AML-193 (cell line): Measurements from ENCODE around the gene TMEM218.

Experiments
- DNase-seq, 2 experiments: peaks; one replicate each; lab custom pipeline; 2025; lab: John Stamatoyannopoulos, UW

Gene TMEM218

GRCh38 chr11:125129316-125129993, 18.0 kb upstream of the TMEM218 start:
- DNase-seq = no peak

DNA sequence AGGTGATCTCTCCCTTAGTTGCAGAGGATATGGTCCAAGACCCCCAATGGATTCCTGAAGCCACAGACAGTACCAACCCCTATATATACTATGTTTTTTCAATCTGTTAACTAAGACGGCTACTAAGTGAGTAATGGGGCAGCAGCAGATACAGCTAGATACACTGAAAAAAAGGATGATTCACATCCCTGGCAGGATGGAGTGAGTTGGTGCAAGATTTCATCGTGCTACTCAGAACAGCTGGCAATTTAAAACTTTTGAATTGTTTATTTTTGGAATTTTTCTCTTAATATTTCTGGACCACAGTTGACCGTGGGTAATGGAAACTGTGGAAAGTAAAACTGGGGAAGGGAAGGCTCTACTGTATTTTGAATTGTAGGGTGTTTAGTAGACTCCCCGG, 17.0 kb upstream of the TMEM218 start:
- no peak for DNase-seq

- peak in 1 of 2 experiments; percentile 29 for DNase-seq
Observed at GRCh38 chr11:125124618-125124992, 13.2 kb upstream of the TMEM218 start.

- peak; percentile 85 to 90 for DNase-seq
Observed at GRCh38 chr11:125123947-125124617, 12.7 kb upstream of the TMEM218 start.

GRCh38 chr11:125123194-125123946, 11.9 kb upstream of the TMEM218 start:
- DNase-seq = no peak

GRCh38 chr11:125117429-125117828, 6.0 kb upstream of the TMEM218 start:
- no peak for DNase-seq

DNA sequence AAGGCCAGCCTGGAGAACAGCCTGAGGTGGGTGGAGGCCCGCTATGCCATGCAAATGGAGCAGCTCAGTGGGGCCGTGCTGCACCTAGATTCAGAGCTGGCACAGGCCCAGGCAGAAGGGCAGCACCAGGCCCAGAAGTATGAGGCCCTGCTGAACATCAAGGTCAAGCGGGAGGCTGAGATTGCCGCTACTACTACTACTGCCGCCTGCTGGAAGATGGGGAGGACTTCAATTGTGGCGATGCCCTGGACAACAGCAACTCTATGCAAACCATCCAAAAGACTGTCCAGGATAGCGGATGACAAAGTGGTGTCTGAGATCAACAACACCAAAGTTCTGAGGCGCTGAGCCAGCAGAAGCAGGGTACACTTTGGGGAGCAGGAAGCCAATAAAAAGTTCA, 3.1 kb upstream of the TMEM218 start:
- peak in 1 of 2 experiments; percentile 2 for DNase-seq

DNA sequence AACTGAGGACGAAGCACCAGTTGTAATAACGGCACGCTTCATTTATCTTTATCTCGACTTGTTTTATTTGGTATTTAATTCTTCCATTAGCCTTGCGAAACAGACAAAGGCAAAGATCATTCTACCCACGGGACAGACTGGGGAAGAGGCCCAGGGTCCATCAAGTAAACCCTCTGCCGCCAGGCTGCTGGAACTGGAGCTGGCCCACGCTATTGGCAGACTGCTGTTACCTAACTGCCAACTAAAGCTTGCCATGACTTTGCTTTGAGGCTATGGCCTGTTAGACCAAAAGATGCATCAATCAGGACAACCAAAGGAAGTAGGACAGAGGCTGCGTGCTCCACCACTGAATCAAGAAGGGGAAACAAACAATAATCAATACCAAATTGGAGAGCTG, 780 bp upstream of the TMEM218 start:
- no peak for DNase-seq

DNA sequence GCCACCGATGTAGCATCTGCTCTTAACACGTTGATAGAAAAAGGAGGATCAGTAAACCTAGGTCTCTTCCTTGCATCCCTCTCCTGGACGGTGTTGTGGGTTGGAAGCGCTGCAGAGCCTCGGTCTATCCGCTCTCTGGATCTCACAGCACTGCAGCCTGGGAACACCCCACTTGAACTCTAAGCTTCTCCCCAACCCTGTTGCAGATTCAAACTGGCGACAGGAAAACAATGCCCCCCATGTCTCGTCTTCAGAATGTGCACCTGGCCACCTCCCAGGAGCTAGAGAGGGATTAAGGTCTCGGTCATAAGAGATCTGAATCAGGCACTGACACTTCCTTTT, 454 bp downstream of the TMEM218 start:
- no peak for DNase-seq

GRCh38 chr11:125110506-125110905, 920 bp downstream of the TMEM218 start:
- no peak for DNase-seq

- no peak for DNase-seq
Observed at GRCh38 chr11:125108469-125108868, 3.0 kb downstream of the TMEM218 start.

- peak in 1 of 2 experiments; percentile 9 for DNase-seq
Observed at GRCh38 chr11:125105926-125106325, 5.5 kb downstream of the TMEM218 start.

DNA sequence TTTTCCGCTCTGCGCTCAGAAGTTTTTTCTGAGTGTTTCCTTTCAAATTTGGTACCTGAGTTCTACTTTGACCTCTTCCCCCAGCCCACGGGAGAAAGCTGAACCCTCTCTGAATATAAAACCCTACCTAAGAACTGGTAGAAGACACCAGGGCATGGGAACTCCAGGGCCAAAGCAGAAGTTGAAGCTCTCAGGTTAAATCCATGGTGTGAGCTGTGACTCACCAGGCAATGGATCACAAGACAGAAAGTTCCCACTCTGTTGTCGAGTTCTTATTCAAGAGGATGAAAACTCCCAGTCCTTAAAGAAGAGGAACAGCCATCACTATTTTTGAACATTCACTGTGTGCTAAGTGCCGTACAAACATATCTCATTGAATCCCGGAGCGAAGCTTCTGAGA, 8.9 kb downstream of the TMEM218 start:
- DNase-seq = no peak

GRCh38 chr11:125102025-125102424, 9.4 kb downstream of the TMEM218 start:
- no peak for DNase-seq

GRCh38 chr11:125101596-125101995, 9.8 kb downstream of the TMEM218 start:
- no peak for DNase-seq

DNA sequence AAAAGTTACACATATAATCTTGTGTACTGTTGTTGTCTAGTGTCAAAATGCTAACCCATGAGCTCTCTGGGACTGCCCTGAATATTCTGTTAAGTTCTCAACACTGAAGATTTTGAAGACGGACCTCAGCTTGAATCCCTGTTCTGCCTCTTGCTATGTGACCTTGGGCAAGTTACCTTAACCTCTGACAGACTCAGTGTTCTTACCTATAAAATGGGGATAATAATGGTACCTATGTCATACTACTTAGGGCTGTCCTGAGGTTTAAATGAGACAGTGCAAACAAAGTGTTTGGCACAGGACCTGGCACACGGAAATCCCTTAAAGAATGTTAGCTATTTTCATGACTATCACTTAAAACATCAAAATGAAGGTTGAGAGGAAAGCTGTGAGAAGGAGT, 11.3 kb downstream of the TMEM218 start:
- DNase-seq = no peak

DNA sequence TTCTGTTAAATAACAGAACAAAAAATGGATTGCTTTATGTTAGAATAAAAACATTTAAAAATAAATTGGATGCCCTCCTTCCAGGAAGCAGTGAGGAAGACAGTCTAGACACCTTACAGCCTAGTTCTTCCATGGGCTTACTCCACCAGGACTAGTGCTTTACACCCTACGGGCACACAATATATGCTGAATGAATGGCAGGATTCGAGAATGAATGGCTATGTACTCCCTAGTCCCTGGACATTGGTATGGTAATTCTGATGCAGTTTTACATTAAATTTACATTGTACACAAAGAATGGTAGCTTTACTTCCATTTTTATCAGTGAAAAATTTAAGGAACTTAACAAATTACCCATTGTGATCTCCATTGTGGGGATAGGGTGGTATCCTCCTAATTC, 16.7 kb downstream of the TMEM218 start:
- DNase-seq = no peak

DNA sequence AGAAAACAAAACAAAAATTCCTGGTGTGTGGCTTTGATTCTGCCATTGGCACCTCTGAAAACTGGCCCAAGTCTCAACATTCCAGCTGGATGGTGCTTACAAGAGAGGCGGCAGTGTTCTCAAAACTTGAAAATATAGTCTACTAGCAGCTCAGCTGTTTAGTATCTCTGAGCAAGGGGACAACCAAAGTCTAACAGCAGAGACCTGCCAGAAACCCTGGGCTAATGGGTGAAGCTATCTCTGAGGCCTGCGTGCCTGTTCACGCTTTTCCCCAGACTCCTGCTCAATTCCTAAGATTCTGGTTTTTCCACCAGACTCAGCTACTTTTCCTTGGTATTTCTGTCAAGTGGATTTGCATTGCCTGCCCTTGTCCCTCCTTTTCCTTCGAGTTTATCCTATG, 17.9 kb downstream of the TMEM218 start:
- no peak for DNase-seq

- DNase-seq = no peak
Observed at GRCh38 chr11:125092669-125093068, 18.8 kb downstream of the TMEM218 start.

DNA sequence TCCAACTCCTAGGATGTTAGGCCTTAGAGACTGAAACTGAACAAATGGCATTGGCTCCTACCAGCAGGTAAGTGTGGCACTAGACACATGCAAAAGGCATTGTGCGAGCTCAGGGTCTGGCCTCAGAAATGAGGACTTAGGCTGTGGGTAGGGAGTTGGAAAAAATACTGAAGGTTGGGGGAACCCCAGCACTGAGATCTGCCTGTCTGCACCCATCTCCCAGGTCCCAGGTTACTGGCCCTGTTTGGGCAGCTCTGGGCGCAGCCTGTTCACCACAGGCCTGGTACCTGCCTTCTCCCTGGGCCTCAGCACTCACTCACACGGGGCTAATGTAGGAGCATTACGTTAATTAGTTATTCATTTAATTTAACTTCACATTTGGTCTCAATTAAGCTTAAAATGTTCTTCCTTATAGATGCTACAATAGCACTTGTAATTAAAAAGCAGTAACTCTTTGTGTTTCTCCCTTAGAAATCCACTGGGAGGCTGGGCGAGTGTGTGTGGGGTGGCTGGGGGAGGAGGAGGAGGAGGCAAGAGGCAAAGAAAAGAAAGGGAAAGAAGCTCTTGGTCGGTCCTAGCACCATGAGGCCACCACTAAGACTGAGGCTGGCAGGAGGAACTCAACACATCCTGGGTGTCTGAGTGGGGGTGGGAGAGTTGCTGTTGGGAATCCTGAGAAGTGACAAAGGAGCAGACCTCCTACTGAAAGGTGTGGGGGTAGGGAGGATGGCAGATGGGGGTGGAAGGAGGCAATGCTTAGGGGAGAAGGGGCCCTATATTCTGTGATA, 19.4 kb downstream of the TMEM218 start:
- no peak for DNase-seq

DNA sequence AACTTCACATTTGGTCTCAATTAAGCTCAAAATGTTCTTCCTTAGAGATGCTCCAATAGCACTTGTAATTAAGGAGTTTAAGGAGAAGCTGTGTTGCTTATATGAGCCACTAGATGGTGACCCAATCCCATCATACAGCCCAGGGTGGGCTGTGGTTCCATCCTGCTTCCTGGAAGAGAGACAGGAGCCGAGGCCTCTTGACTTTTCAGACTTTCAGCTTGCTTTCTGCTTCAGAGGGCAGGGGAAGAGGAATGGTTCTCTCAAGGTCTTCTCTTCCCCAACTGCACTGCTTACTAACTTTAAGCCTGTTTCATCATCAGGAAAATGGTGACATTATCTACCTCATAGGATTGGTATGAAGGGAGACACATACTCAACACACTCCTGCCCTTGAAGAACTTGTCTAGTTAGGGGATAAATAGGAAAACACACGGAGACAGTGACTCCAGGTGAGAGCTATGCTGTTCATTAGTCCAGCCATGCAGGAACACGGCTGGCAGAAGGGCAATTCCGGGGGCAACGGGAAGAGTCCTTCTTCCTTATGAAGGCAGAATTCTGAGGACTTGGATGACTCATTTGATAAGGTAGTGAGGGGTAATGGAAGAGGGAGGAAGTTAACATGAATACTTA, 20.1 kb downstream of the TMEM218 start:
- DNase-seq = peak; percentile 12 to 17

DNA sequence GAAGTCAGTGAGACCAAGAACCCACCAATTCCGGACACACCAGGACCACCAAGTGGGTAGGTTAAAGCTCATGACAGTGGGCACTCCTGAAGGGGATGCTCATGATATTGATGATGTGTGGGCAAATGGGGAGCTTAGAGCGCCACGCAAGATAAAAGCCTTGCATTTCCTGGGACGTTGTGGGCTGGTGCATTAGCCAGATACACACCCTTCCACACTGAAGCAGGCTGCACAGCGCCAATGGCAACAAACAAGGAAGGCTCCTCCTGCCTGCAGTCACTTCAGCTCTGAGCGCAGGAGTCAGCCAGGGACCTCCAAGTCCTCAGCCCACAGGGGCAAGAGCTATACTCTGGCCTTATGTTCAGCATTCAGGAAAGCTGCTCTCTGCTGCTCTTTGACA, 20.6 kb downstream of the TMEM218 start:
- DNase-seq = no peak
